A549 (cell line): ENCODE data around the gene B4GALT3. TPM values are rescaled to one million over a fixed set of nuclear protein-coding genes. Genes with fewer than 3 reads are reported as not detected.

Experiments
- ATAC-seq, 2 experiments: fragments of 200-7000 bp in 1 of 2; fragments of >200 bp in 1 of 2; cut with Nextera tagmentation in 1 of 2; cut with Tn5 transposase in 1 of 2; 3 replicates each; pipeline versions ENCODE4 v1.8.0 to v1.9.1; 2018 to 2020; ENCODE audit warnings: mild to moderate bottlenecking in 1 of 2, moderate library complexity in 1 of 2
- CTCF ChIA-PET: fragments of 300-600 bp; sonication (Branson Sonifier 250); formaldehyde crosslinking; extraction: SDS; loops from one replicate; lab custom pipeline; 2021; ENCODE audit warnings: antibody characterized with exemption, inconsistent platforms; lab: Yijun Ruan, JAX
- POLR2A ChIA-PET: fragments of 350-600 bp; formaldehyde crosslinking; extraction: SDS; loops from one replicate; lab custom pipeline; 2021; ENCODE audit warnings: antibody characterized with exemption, inconsistent platforms; lab: Yijun Ruan, JAX
- DNase-seq, 2 experiments: peaks; one replicate each; pipeline versions ENCODE4 v3.0.0 to v3.0.0-alpha.2; 2011 to 2016; ENCODE audit warnings: low read depth in 1 of 2, low spot score in 1 of 2
- FAIRE-seq: peaks from 2 replicates; lab custom pipeline; 2011; peaks lifted over from hg19 to GRCh38; lab: Jason Lieb, UNC
- H3K27ac ChIP-seq, 2 experiments: fragments of >200 bp; sonication (Bioruptor Twin); formaldehyde crosslinking; 3 replicates each; pipeline ENCODE4 v1.5.1; 2016 to 2017
- H3K4me1 ChIP-seq: fragments of >200 bp; sonication (Bioruptor Twin); formaldehyde crosslinking; 3 replicates; pipeline ENCODE4 v1.6.1; 2016
- H3K4me2 ChIP-seq: fragments of >200 bp; sonication (Bioruptor Twin); formaldehyde crosslinking; 3 replicates; pipeline ENCODE4 v1.6.1; 2016
- H3K4me3 ChIP-seq: fragments of >200 bp; sonication (Bioruptor Twin); formaldehyde crosslinking; 3 replicates; pipeline ENCODE4 v1.5.1; 2016
- H3K9me3 ChIP-seq: fragments of >200 bp; sonication (Bioruptor Twin); formaldehyde crosslinking; 3 replicates; pipeline ENCODE4 v1.6.1; 2016
- CBX8 ChIP-seq: fragments of 200-600 bp; sonication (generic); IDR thresholded peaks from 2 replicates; pipeline ENCODE4 v1.6.1; 2016
- CEBPB ChIP-seq, 2 experiments: fragments of >200 bp in 1 of 2; sonication (Bioruptor Twin) in 1 of 2; formaldehyde crosslinking in 1 of 2; IDR thresholded peaks; 2 replicates each; pipeline ENCODE4 v1.6.1; 2012 to 2016
- CHD2 ChIP-seq: fragments of 150-350 bp; IDR thresholded peaks from 2 replicates; pipeline ENCODE4 v1.6.1; 2014; ENCODE audit warnings: low read length; ENCODE audit not compliant: partially characterized antibody
- CHD4 ChIP-seq: fragments of 200-600 bp; sonication (generic); IDR thresholded peaks from 2 replicates; pipeline ENCODE4 v1.6.1; 2016; ENCODE audit warnings: antibody characterized with exemption, mild to moderate bottlenecking, borderline replicate concordance
- CTCF ChIP-seq: fragments of >200 bp; sonication (Bioruptor Twin); formaldehyde crosslinking; IDR thresholded peaks from 3 replicates; pipeline ENCODE4 v1.5.1; 2016
- EHF ChIP-seq: fragments of 250-450 bp; sonication (Bioruptor Pico); IDR thresholded peaks from 2 replicates; pipeline ENCODE4 v1.5.0; 2020; ENCODE audit warnings: mild to moderate bottlenecking
- FOXS1 ChIP-seq: fragments of 250-450 bp; sonication (Bioruptor Pico); IDR thresholded peaks from 2 replicates; pipeline ENCODE4 v1.5.0; 2020; ENCODE audit warnings: mild to moderate bottlenecking, moderate library complexity
- HEYL ChIP-seq: fragments of 250-450 bp; sonication (Bioruptor Pico); IDR thresholded peaks from 2 replicates; pipeline ENCODE4 v1.8.0; 2021; ENCODE audit warnings: mild to moderate bottlenecking, moderate library complexity
- HMGXB4 ChIP-seq: fragments of 250-450 bp; sonication (Bioruptor Pico); IDR thresholded peaks from 2 replicates; pipeline ENCODE4 v1.5.0; 2021; ENCODE audit warnings: mild to moderate bottlenecking, moderate library complexity, borderline replicate concordance
- KDM1A ChIP-seq: fragments of 200-600 bp; sonication (generic); IDR thresholded peaks from 2 replicates; pipeline ENCODE4 v1.6.1; 2016; ENCODE audit warnings: low read depth, mild to moderate bottlenecking
- MAFK ChIP-seq: fragments of 450-650 bp; IDR thresholded peaks from 2 replicates; pipeline ENCODE4 v1.6.1; 2014; ENCODE audit not compliant: partially characterized antibody
- NPAS2 ChIP-seq: fragments of 250-450 bp; sonication (Bioruptor Pico); IDR thresholded peaks from 2 replicates; pipeline ENCODE4 v1.8.0; 2022; ENCODE audit warnings: mild to moderate bottlenecking, moderate library complexity, borderline replicate concordance
- PHF8 ChIP-seq: fragments of 200-600 bp; sonication (generic); IDR thresholded peaks from 2 replicates; pipeline ENCODE4 v1.6.1; 2016; ENCODE audit warnings: low read depth, mild to moderate bottlenecking, antibody characterized with exemption, moderate library complexity, borderline replicate concordance
- POLR2A ChIP-seq: IDR thresholded peaks from 2 replicates; pipeline ENCODE4 v1.6.1; 2012; ENCODE audit warnings: mild to moderate bottlenecking, low read length
- RFX5 ChIP-seq: fragments of 450-650 bp; IDR thresholded peaks from 2 replicates; pipeline ENCODE4 v1.7.1; 2014; ENCODE audit warnings: antibody characterized with exemption, mild to moderate bottlenecking, moderate library complexity
- RNF2 ChIP-seq: fragments of 200-600 bp; sonication (generic); IDR thresholded peaks from 2 replicates; pipeline ENCODE4 v1.6.1; 2016; ENCODE audit warnings: low read depth, mild to moderate bottlenecking, antibody characterized with exemption, moderate library complexity, borderline replicate concordance
- SMC3 ChIP-seq: fragments of >200 bp; sonication (Bioruptor Twin); formaldehyde crosslinking; IDR thresholded peaks from 3 replicates; pipeline ENCODE4 v1.6.1; 2018; ENCODE audit warnings: inconsistent platforms
- SREBF2 ChIP-seq: fragments of 450-650 bp; IDR thresholded peaks from 2 replicates; pipeline ENCODE4 v1.6.1; 2014; ENCODE audit warnings: mild to moderate bottlenecking, moderate library complexity
- ZC3H11A ChIP-seq: fragments of 450-650 bp; IDR thresholded peaks from 2 replicates; pipeline ENCODE4 v1.6.1; 2014; ENCODE audit warnings: antibody characterized with exemption, mild to moderate bottlenecking
- WGBS: methylation state at CpG from one replicate; pipeline ENCODE4 v1.1.6; 2017; ENCODE audit errors: missing lambda C conversion rate; 5-methylcytosine and 5-hydroxymethylcytosine counted together
- polyA plus RNA-seq, 4 experiments: library from polyadenylated mRNA; depleted of rRNA in 3 of 4; stranded (reverse); fragments of >200 nt; fragmentation: RNase III in 1 of 4; extraction: RNeasy Plus Mini Kit Qiagen cat#74134 plus additional on column Dnase treatment in 1 of 4; gene quantifications; 2 replicates in 3 of 4; 3 replicates in 1 of 4; pipeline ENCODE4 v1.2.3, GENCODE V29; 2011 to 2017
- TF ChIP-seq, protein P1 (sequence below): IDR thresholded peaks from 2 replicates; pipeline ENCODE4 v1.6.1; 2012
- TF ChIP-seq, protein P2 (sequence below): fragments of >200 bp; sonication (Bioruptor Twin); formaldehyde crosslinking; IDR thresholded peaks from 2 replicates; pipeline ENCODE4 v1.6.1; 2016
- TF ChIP-seq, protein P3 (sequence below): fragments of 450-650 bp; IDR thresholded peaks from 2 replicates; pipeline ENCODE4 v1.6.1; 2014; ENCODE audit warnings: antibody characterized with exemption
- TF ChIP-seq, protein P4 (sequence below): fragments of 250-450 bp; sonication (Bioruptor Pico); IDR thresholded peaks from 2 replicates; pipeline ENCODE4 v1.5.0; 2020; ENCODE audit warnings: low read depth, mild to moderate bottlenecking, moderate library complexity

The B4GALT3 gene
- polyA plus RNA-seq, 2 of the 4 experiments (the other 2 are of a cell fraction) = 25.3 to 25.5 TPM

DNA sequence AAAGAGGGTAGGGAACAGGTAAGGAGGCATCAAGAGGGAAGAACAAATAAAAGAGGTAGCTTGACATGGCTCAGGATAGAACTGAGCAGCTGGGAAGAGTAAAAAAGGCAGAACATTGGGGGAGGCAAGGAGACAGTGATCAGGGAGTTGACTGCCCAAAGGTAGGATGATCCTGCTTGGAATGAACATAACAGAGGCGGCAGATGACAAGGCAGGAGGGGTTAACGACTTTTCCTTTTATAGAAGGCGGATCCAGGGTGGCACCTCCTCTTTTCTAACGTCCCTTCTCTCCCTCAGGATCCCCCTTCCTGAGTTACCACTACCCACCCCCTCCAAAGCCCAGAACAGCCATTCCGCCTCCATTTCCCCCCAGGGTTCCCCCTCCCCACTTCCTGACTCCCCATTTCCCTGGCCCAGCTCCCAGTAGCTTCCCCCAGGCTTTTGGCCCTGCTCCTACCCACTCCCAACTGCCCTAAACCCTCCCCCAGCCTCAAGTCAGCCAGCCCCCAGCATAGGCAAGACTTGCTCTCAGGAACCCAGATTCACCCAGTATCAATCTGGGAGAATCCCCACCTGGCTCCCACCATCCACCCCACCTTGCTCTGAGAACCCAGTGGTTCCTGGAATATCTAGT is 22.3 kb upstream of the B4GALT3 start:
- Histone ChIP-seq H3K4me2 (no peak overlapping the region), H3K4me3 (no peak overlapping the region), H3K9me3 (no peaks in the 10 kb centered on the region), H3K4me1 (peaks cover 29% of the 10 kb centered on the region), H3K27ac (no peak overlapping the region)
- no peak for DNase-seq
- ChIA-PET CTCF (interaction anchor here (0.6 to 18.8 kb wide), 3 partner anchors 19 to 1929 kb away, joined by 4 to 200 read pairs (median 4); no protein-coding TSS in a partner anchor), POLR2A (no interaction called here)
- FAIRE-seq = no peak
- WGBS = 71% methylated on average over 4 of the region's 5 CpGs
- no peak for TF ChIP-seq KDM1A
- no peak for TF ChIP-seq MAFK
- TF ChIP-seq FOXS1 (CRISPR knock-in tag) = no peak
- no peak for TF ChIP-seq POLR2A
- TF ChIP-seq NPAS2 (CRISPR knock-in tag) = no peak
- TF ChIP-seq RFX5 = no peak
- no peak for TF ChIP-seq HMGXB4 (CRISPR knock-in tag)
- TF ChIP-seq CEBPB (IDR thresholded peaks at IDR 0.05) = no peak
- no peak for TF ChIP-seq CBX8
- ATAC-seq = no peak

GRCh38 chr1:161198897-161199431 is 21.7 kb upstream of the B4GALT3 start, which contains the start of gene ADAMTS4:
Gene ADAMTS4, minus strand, starts transcription at chr1:161199054. Its CDS starts 427 bp downstream, at chr1:161198627.
- no peak for DNase-seq
- peaks cover 29% of the 10 kb centered on the region for H3K4me1 ChIP-seq

DNA sequence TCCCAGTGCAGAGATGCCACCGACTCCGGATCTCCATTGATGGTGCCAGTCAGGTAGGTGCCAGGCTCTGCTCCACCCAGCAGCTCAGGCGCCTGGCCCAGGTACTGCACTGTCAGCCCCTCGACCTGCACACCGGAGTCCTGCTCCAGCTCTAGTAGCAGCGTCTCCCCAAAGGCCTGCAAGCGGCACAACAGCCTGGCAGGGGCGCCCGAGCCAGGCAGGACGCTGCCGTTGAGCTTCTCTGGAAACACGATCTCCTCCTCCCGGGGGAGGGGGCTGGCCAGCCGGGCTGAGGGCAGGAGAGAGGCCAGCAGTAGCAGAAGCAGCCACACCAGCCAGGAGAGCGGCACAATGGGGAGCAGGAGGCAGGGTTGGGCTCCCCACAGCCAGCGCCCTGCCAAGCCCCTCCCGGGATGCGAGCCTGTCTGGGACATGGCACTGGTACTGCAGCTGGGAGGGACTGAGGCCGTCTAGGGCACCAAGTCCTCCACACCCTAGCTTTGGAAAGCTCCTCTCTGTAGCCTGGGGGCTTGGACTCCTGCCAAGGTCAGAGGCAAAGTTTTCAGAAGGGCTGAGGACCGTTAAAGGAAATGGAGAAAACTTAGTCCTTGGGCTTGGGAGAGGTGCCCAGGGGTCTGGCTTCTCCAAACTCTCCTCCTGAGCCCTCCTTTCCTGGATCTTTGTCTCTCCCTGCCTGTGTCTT is 21.0 kb upstream of the B4GALT3 start:
- H3K9me3 ChIP-seq = no peaks in the 10 kb centered on the region
- WGBS = 58% methylated on average over 16 of the region's 20 CpGs
- TF ChIP-seq SMC3 (no peak), HMGXB4 (CRISPR knock-in tag) (no peak), CTCF (no peak), ZC3H11A (no peak), CHD4 (no peak), SREBF2 (no peak), EHF (CRISPR knock-in tag) (no peak), FOXS1 (CRISPR knock-in tag) (no peak)
- TF ChIP-seq, protein P1, sequence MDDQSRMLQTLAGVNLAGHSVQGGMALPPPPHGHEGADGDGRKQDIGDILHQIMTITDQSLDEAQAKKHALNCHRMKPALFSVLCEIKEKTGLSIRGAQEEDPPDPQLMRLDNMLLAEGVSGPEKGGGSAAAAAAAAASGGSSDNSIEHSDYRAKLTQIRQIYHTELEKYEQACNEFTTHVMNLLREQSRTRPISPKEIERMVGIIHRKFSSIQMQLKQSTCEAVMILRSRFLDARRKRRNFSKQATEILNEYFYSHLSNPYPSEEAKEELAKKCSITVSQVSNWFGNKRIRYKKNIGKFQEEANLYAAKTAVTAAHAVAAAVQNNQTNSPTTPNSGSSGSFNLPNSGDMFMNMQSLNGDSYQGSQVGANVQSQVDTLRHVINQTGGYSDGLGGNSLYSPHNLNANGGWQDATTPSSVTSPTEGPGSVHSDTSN = no peak
- TF ChIP-seq, protein P2, sequence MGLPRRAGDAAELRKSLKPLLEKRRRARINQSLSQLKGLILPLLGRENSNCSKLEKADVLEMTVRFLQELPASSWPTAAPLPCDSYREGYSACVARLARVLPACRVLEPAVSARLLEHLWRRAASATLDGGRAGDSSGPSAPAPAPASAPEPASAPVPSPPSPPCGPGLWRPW = no peak
- H3K4me2 ChIP-seq = no peak overlapping the region
- ChIA-PET CTCF (interaction anchor here (0.8 to 18.8 kb wide), 7 partner anchors 8 to 185 kb away, joined by 3 to 200 read pairs (median 5); partner anchors contain the start of genes PPOX and TOMM40L), POLR2A (no interaction called here)
- H3K4me1 ChIP-seq = peaks cover 25% of the 10 kb centered on the region
- no peak for FAIRE-seq
- H3K27ac ChIP-seq = peak overlapping the region in 1 of 2 experiments; percentile 42; a peak in 1 of 6 replicates
- no peak for ATAC-seq
- DNase-seq = no peak
- H3K4me3 ChIP-seq = no peak overlapping the region

More at GRCh38 chr1:161198897-161199431, 21.7 kb upstream of the B4GALT3 start, which contains the start of gene ADAMTS4:
- FAIRE-seq = no peak
- ATAC-seq = no peak
- Histone ChIP-seq H3K27ac (peak within 1 kb of the TSS in 1 of 2 experiments; percentile 42; a peak in 1 of 6 replicates), H3K4me2 (no peak within 1 kb of the TSS), H3K4me3 (no peak within 1 kb of the TSS), H3K9me3 (no peaks in the 10 kb centered on the region)
- CTCF ChIA-PET = interaction anchor here (0.8 to 18.8 kb wide), 7 partner anchors 8 to 185 kb away, joined by 3 to 200 read pairs (median 5); partner anchors contain the start of genes PPOX and TOMM40L
- POLR2A ChIA-PET = no interaction called here
- TF ChIP-seq, protein P3, sequence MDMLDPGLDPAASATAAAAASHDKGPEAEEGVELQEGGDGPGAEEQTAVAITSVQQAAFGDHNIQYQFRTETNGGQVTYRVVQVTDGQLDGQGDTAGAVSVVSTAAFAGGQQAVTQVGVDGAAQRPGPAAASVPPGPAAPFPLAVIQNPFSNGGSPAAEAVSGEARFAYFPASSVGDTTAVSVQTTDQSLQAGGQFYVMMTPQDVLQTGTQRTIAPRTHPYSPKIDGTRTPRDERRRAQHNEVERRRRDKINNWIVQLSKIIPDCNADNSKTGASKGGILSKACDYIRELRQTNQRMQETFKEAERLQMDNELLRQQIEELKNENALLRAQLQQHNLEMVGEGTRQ = no peak
- TF ChIP-seq, protein P4, sequence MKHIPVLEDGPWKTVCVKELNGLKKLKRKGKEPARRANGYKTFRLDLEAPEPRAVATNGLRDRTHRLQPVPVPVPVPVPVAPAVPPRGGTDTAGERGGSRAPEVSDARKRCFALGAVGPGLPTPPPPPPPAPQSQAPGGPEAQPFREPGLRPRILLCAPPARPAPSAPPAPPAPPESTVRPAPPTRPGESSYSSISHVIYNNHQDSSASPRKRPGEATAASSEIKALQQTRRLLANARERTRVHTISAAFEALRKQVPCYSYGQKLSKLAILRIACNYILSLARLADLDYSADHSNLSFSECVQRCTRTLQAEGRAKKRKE (CRISPR knock-in tag) = no peak
- no peak for TF ChIP-seq CHD2
- no peak for TF ChIP-seq HEYL (CRISPR knock-in tag)
- TF ChIP-seq RNF2 = no peak
- TF ChIP-seq PHF8 = no peak
- no peak for TF ChIP-seq KDM1A
- 89% methylated on average over 11 of the region's 11 CpGs for WGBS
